Measurements from ENCODE around the gene NEO1.

The NEO1 gene

GRCh38 chr15:73264881-73265280, 212.6 kb downstream of the NEO1 start:
- Mint-ChIP-seq H3K4me1 (ENCODE audit: low read depth in 2 of 2) (no peaks in the 10 kb centered on the region), H3K4me3 (no peak overlapping the region), H3K9me3 (no peaks in the 10 kb centered on the region), H3K27ac (no peak overlapping the region), H3K27me3 (no peaks in the 10 kb centered on the region), H3K36me3 (ENCODE audit: insufficient read depth) (peaks cover 3% of the 10 kb centered on the region)
- no peak for ATAC-seq (replicated peaks)
- DNase-seq: no peak

- peak; percentile 29 to 51 (median 42) for DNase-seq
- Mint-ChIP-seq H3K4me3 (no peak overlapping the region), H3K27me3 (no peaks in the 10 kb centered on the region), H3K36me3 (ENCODE audit: insufficient read depth) (peaks cover 7% of the 10 kb centered on the region), H3K27ac (no peak overlapping the region), H3K9me3 (no peaks in the 10 kb centered on the region), H3K4me1 (ENCODE audit: low read depth in 2 of 2) (no peaks in the 10 kb centered on the region)
- ATAC-seq (replicated peaks): peak; percentile 74
These were observed 213.4 kb downstream of the NEO1 start for GRCh38 chr15:73265536-73266153.

DNA sequence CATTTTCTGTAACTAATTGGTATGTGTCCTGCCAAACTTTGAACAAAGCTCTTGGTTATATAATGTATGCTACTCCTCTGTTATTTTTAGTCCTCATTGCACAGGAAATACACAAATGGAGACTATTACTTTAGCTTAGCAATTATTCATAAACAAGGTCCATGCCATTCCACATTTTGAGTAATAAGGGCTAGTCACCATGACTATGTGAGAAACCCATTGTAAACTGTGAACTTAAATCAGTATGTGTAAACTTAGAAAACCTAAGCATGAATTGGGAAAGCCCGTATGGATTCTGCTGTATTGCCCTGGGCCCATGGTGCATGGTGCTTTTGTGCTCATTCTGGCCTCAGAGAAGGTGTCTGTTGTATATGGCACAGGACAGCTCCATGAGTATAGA, 216.2 kb downstream of the NEO1 start:
- peaks cover 0 to 3% of the 10 kb centered on the region in 2 donors for H3K4me1 Mint-ChIP-seq (ENCODE audit: low read depth in 2 of 2)
- H3K9me3 Mint-ChIP-seq: no peaks in the 10 kb centered on the region
- H3K27me3 Mint-ChIP-seq: no peaks in the 10 kb centered on the region
- peaks cover 11% of the 10 kb centered on the region for H3K36me3 Mint-ChIP-seq (ENCODE audit: insufficient read depth)
- no peak for ATAC-seq (replicated peaks)
- no peak for DNase-seq
- no peak overlapping the region for H3K4me3 Mint-ChIP-seq
- no peak overlapping the region for H3K27ac Mint-ChIP-seq

DNA sequence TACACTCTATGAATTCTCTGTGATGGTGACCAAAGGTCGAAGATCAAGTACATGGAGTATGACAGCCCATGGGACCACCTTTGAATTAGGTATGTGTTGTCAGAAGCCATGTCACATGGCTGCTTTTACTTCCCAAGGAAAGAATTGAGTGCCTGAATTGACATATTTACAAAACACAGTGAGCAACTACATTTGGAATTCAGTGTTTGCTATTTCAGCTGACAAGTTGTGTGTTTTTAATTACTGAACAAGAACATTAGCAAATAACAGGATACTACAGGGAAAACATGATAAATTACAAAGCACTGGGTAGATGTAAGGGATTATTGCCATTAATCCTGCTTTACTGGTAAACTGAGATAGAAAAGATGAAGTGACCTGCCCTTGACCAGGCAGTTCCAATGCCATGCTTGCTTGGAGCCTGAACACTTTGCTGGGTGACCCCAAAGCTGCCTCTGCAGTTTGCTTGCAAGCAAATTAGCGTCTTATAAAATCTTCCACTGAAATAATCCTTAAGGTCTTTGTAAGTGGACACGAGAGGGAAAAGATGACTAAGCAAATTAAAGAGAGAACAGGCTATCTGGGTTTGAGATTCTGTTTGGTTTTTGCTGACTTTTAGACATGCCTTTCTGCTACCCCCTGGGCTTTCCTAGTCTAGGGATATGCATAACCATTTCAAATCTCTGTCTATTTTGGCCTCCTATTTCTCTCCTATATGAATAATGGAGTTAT, 218.3 kb downstream of the NEO1 start:
- Mint-ChIP-seq H3K9me3 (no peaks in the 10 kb centered on the region), H3K36me3 (ENCODE audit: insufficient read depth) (peaks cover 11% of the 10 kb centered on the region), H3K4me1 (ENCODE audit: low read depth in 2 of 2) (peaks cover 0 to 3% of the 10 kb centered on the region in 2 donors), H3K4me3 (no peak overlapping the region), H3K27ac (no peak overlapping the region), H3K27me3 (no peaks in the 10 kb centered on the region)
- ATAC-seq (replicated peaks) (no peak), DNase-seq (no peak)

DNA sequence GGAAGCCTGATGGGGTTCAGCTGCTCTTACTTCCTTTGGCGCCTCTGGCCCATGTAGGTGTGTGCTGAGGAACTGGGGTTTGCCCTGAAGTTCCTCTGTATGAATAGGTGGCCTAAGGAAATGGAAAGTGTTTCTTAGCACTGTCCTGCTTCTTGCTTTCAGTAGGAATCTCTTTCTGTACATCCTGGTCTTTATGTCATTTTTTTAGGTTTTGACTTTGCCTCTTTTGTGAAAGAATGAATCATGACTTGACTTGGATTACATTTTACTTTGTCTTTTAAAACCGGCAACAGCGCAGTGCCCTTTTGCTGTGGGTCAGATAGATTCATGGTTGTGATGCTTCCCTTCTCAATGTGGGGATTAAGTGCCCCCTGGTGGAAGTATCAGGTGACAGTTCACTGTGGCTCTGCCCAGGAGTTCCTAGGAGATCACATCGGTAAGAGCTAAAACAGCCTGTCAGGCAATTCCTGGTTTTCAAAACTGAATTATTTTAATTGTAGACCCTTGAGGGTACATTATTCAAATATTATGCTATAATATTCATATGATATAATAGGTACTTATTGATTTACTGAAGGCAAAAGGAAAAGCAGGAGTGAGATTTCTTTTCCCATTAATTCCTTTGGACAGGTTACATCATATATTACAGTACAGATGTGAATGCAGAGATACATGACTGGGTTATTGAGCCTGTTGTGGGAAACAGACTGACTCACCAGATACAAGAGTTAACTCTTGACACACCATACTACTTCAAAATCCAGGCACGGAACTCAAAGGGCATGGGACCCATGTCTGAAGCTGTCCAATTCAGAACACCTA, 221.1 kb downstream of the NEO1 start:
- Mint-ChIP-seq H3K27me3 (no peaks in the 10 kb centered on the region), H3K27ac (peak overlapping the region in 1 of 2 donors; percentile 56), H3K4me1 (ENCODE audit: low read depth in 2 of 2) (peaks cover 0 to 3% of the 10 kb centered on the region in 2 donors), H3K4me3 (no peak overlapping the region), H3K36me3 (ENCODE audit: insufficient read depth) (peaks cover 11% of the 10 kb centered on the region), H3K9me3 (no peaks in the 10 kb centered on the region)
- DNase-seq (peak; percentile 38 to 46 (median 45)), ATAC-seq (replicated peaks) (peak; percentile 65)

- H3K27me3 Mint-ChIP-seq: no peaks in the 10 kb centered on the region
- no peak overlapping the region for H3K4me3 Mint-ChIP-seq
- H3K4me1 Mint-ChIP-seq (ENCODE audit: low read depth in 2 of 2): peaks cover 0 to 3% of the 10 kb centered on the region in 2 donors
- DNase-seq: no peak
- no peaks in the 10 kb centered on the region for H3K9me3 Mint-ChIP-seq
- peaks cover 8% of the 10 kb centered on the region for H3K36me3 Mint-ChIP-seq (ENCODE audit: insufficient read depth)
- no peak for ATAC-seq (replicated peaks)
- H3K27ac Mint-ChIP-seq: no peak overlapping the region
These were observed 223.6 kb downstream of the NEO1 start for GRCh38 chr15:73275862-73276261.

- no peaks in the 10 kb centered on the region for H3K4me1 Mint-ChIP-seq (ENCODE audit: low read depth in 2 of 2)
- H3K36me3 Mint-ChIP-seq (ENCODE audit: insufficient read depth): peaks cover 21% of the 10 kb centered on the region
These were observed 230.5 kb downstream of the NEO1 start for GRCh38 chr15:73282567-73283365.

DNA sequence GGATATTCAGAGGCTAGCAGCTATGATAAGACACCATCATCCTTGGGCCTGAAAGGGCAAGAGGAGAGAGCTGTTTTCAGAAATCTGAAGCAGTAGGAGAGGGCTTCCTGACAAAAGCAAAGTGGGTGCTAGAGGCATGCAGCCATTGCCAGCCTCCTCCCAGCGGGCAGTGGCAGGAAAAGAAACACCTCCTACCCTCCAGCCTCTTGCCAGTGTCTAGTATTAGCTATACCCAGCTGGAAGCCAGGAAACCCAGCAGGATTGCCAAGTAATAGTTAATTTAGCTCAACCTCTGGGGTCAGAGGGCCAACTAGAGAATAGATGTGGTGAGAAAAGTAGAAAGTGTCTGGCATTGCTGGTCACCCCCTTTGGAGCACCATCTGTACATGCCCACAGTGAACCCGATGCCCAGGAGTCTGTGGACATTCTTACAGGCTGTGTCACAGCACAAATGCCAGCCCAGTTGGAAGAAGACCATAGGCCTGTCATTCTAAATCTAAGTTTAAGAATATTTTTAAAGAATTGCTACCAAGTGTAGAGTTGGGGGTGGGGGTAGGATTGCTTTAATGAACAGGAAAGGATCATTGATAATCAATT, 231.2 kb downstream of the NEO1 start:
- ATAC-seq (replicated peaks) (no peak), DNase-seq (no peak)
- Mint-ChIP-seq H3K27ac (no peak overlapping the region), H3K4me1 (ENCODE audit: low read depth in 2 of 2) (no peaks in the 10 kb centered on the region), H3K9me3 (no peaks in the 10 kb centered on the region), H3K36me3 (ENCODE audit: insufficient read depth) (peaks cover 28% of the 10 kb centered on the region), H3K27me3 (no peaks in the 10 kb centered on the region), H3K4me3 (no peak overlapping the region)

More at GRCh38 chr15:73282567-73283365, 230.5 kb downstream of the NEO1 start:
- Mint-ChIP-seq H3K27me3 (no peaks in the 10 kb centered on the region), H3K4me3 (no peak overlapping the region), H3K27ac (no peak overlapping the region), H3K9me3 (no peaks in the 10 kb centered on the region)
- DNase-seq: no peak
- ATAC-seq (replicated peaks): no peak

- Mint-ChIP-seq H3K27me3 (no peaks in the 10 kb centered on the region), H3K4me1 (ENCODE audit: low read depth in 2 of 2) (no peaks in the 10 kb centered on the region), H3K9me3 (no peaks in the 10 kb centered on the region), H3K4me3 (no peak overlapping the region), H3K27ac (peak overlapping the region in 1 of 2 donors; percentile 12), H3K36me3 (ENCODE audit: insufficient read depth) (peaks cover 31% of the 10 kb centered on the region)
- ATAC-seq (replicated peaks) (no peak), DNase-seq (no peak)
These were observed 231.9 kb downstream of the NEO1 start for GRCh38 chr15:73284090-73284716.

DNA sequence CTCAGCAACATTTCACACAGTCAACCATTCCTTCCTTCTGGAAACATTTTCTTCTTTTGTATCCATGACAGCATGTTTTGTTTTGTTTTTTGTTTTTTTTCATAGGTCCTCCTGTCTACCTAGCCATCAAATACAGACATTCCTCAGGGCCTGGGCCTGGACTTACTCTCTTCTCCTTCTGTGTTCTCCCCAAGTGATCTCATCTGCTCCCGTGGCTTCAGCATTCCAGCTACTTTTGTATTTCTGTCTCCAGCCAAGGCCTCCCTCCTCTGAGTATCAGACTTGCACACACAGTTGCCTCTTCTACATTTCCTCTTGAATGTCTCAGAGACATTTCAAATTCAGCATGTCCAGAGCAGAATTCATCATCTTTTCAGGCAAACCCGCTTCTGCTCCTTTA, 234.0 kb downstream of the NEO1 start:
- no peaks in the 10 kb centered on the region for H3K9me3 Mint-ChIP-seq
- no peaks in the 10 kb centered on the region for H3K27me3 Mint-ChIP-seq
- H3K36me3 Mint-ChIP-seq (ENCODE audit: insufficient read depth): peaks cover 38% of the 10 kb centered on the region
- H3K4me3 Mint-ChIP-seq: no peak overlapping the region
- DNase-seq (no peak), ATAC-seq (replicated peaks) (no peak)
- peak overlapping the region in 1 of 2 donors; percentile 11 for H3K27ac Mint-ChIP-seq
- H3K4me1 Mint-ChIP-seq (ENCODE audit: low read depth in 2 of 2): no peaks in the 10 kb centered on the region

- ATAC-seq (replicated peaks) (no peak), DNase-seq (no peak)
- no peaks in the 10 kb centered on the region for H3K9me3 Mint-ChIP-seq
- no peak overlapping the region for H3K27ac Mint-ChIP-seq
- H3K27me3 Mint-ChIP-seq: no peaks in the 10 kb centered on the region
- H3K36me3 Mint-ChIP-seq (ENCODE audit: insufficient read depth): peaks cover 38% of the 10 kb centered on the region
- no peak overlapping the region for H3K4me3 Mint-ChIP-seq
- no peaks in the 10 kb centered on the region for H3K4me1 Mint-ChIP-seq (ENCODE audit: low read depth in 2 of 2)
These were observed 234.8 kb downstream of the NEO1 start for GRCh38 chr15:73287019-73287418.

- Mint-ChIP-seq H3K4me3 (no peak overlapping the region), H3K27me3 (no peaks in the 10 kb centered on the region), H3K27ac (no peak overlapping the region), H3K9me3 (no peaks in the 10 kb centered on the region), H3K4me1 (ENCODE audit: low read depth in 2 of 2) (no peaks in the 10 kb centered on the region), H3K36me3 (ENCODE audit: insufficient read depth) (peaks cover 45% of the 10 kb centered on the region)
- no peak for ATAC-seq (replicated peaks)
- DNase-seq: no peak
These were observed 239.2 kb downstream of the NEO1 start for GRCh38 chr15:73291441-73291840.
